Kidney epithelial cell (primary cell): ENCODE data around the gene GNG11. TPM values are rescaled to one million over a fixed set of nuclear protein-coding genes. Genes with fewer than 3 reads are reported as not detected.

Source experiments
- DNase-seq: peaks from one replicate; pipeline ENCODE4 v3.0.0-alpha.2; 2010; ENCODE audit warnings: low read depth
- H3K27me3 ChIP-seq: 2 replicates; pipeline ENCODE4 v1.6.0; 2011; ENCODE audit warnings: low read length; ENCODE audit not compliant: control insufficient read depth, insufficient read depth
- H3K36me3 ChIP-seq: 2 replicates; pipeline ENCODE4 v1.5.1; 2011; ENCODE audit warnings: low read length; ENCODE audit not compliant: control insufficient read depth, insufficient read depth
- H3K4me3 ChIP-seq: 2 replicates; pipeline ENCODE4 v1.5.1; 2011; ENCODE audit warnings: low read depth, mild to moderate bottlenecking, control low read depth, low read length
- total RNA-seq: library from RNA; depleted of rRNA; stranded (reverse); fragments of >200 nt; gene quantifications from 2 replicates; pipeline ENCODE4 v1.2.3, GENCODE V29; 2015
- TF ChIP-seq, protein P1 (sequence below): IDR thresholded peaks from 2 replicates; pipeline ENCODE4 v1.5.1; 2011; ENCODE audit warnings: mild to moderate bottlenecking, moderate library complexity, low read length, control low read depth, inconsistent platforms; ENCODE audit not compliant: insufficient read depth, poor library complexity, severe bottlenecking

GNG11 gene
- total RNA-seq, 1 donor from 2014 or later = 12.6 TPM

DNA sequence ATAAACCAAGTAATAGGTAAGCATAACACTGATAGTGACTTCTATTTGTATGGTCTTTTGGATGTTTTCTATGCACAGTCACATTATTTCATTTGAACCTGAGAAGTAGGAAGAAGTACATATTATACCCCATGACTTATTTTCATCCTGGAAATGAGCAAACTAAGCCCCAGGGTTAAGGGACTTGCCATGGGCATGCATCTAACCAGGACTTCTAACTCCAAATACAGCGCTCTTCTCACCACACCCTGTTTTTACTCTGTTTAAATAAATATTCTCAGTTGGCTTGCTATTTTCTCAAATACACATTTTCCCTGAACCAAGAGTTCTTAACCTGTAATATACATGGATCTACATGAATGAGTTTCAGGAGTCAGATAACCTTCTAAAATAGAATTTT lies 16.3 kb downstream of the GNG11 start:
- TF ChIP-seq, protein P1, sequence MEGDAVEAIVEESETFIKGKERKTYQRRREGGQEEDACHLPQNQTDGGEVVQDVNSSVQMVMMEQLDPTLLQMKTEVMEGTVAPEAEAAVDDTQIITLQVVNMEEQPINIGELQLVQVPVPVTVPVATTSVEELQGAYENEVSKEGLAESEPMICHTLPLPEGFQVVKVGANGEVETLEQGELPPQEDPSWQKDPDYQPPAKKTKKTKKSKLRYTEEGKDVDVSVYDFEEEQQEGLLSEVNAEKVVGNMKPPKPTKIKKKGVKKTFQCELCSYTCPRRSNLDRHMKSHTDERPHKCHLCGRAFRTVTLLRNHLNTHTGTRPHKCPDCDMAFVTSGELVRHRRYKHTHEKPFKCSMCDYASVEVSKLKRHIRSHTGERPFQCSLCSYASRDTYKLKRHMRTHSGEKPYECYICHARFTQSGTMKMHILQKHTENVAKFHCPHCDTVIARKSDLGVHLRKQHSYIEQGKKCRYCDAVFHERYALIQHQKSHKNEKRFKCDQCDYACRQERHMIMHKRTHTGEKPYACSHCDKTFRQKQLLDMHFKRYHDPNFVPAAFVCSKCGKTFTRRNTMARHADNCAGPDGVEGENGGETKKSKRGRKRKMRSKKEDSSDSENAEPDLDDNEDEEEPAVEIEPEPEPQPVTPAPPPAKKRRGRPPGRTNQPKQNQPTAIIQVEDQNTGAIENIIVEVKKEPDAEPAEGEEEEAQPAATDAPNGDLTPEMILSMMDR = no peak
- DNase-seq = no peak
- Histone ChIP-seq H3K36me3 (no peaks in the 10 kb centered on the region), H3K27me3 (no peaks in the 10 kb centered on the region), H3K4me3 (no peak overlapping the region)

DNA sequence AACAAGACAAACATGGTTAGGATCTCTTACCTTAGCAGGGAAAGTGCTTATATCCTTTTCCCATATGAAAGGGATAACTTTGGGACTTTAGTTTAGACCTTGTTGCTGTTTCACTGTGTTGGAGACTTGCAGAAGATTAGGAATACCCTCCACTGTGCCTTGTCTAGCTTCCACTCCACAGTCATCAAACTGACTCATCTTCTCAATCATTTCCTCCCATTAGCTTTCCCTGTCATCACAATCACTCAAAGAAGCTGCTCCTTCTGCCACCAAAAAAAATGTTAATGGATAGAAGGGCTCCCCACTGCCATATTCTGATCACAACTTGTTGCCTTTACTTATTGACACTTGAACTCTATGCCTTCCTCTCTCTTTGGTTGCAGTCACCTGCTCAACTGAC lies 16.8 kb downstream of the GNG11 start:
- no peaks in the 10 kb centered on the region for H3K27me3 ChIP-seq
- no peaks in the 10 kb centered on the region for H3K36me3 ChIP-seq
- DNase-seq = no peak
- H3K4me3 ChIP-seq = no peak overlapping the region
- TF ChIP-seq, protein P1 = no peak

DNA sequence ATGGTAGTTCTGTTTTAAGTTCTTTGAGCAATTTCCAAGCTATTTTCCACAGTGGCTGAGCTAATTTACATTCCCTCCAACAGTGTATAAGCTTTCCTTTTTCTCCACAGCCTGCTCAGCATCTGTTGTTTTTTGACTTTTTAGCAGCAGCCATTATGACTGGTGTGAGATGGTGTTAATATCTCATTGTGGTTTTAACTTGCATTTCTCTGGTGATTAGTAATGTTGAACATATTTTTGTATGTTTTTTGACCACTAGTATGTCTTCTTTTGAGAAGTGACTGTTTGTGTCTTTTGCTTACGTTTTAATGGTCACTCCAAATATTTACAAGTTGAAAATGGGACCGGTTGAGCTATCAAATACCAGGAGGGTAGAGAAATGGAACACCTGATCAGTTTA lies 20.4 kb downstream of the GNG11 start:
- TF ChIP-seq, protein P1 = no peak
- Histone ChIP-seq H3K36me3 (no peaks in the 10 kb centered on the region), H3K27me3 (no peaks in the 10 kb centered on the region), H3K4me3 (no peak overlapping the region)
- DNase-seq = no peak

DNA sequence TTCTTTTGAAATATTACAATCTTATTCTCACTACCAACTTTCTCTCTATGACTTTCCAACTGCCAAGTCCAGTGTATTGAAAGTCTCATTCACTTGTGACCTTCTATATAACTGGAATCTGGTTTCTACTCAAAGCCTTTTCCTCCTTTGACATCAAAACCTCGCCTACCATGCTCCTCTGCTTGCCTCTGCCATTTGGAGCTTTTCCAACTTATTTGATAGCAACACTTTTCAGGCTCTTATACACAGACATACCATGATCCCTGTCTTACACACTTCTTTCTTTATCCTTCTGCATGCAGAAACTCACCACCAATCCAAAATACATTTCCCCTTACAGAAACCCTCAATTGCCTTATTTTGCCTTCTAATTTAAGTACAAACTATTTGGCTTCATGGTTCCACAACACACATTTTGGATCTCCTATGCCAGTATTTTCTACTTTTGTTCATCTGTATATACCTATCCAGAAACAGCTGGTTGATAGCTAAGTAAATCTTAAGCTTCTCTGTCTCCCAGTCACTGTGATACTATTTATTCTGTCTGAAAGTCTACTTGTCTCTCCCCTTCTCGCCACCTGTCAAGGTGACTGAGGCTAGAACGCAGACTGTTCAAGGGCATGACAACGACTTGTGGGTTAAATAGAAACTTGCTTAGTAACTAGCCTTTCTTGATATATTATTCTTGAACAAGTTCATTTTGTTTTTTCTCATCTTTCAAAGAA lies 22.4 kb downstream of the GNG11 start:
- TF ChIP-seq, protein P1 = no peak
- Histone ChIP-seq H3K36me3 (no peaks in the 10 kb centered on the region), H3K4me3 (no peak overlapping the region), H3K27me3 (no peaks in the 10 kb centered on the region)
- DNase-seq = no peak

DNA sequence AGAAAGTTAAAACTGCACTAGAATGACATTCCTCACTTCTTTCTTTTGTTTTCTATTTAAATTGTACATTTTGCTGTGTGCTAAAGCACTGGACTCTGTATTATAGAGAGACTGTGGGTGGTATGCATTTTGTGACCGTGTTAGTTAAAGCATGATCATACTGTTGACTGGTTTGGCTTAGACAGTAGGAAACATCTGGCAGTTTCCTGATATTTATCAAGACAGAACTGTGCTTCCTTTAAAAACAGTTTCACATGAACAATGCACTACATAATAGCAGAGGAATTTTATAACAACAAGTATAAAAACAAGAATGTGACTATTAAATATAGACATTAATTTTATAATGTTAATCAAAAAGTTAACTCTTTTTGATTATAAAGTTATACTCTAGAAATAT lies 23.1 kb downstream of the GNG11 start:
- H3K36me3 ChIP-seq = no peaks in the 10 kb centered on the region
- no peak overlapping the region for H3K4me3 ChIP-seq
- no peak for DNase-seq
- TF ChIP-seq, protein P1 = no peak
- H3K27me3 ChIP-seq = no peaks in the 10 kb centered on the region

DNA sequence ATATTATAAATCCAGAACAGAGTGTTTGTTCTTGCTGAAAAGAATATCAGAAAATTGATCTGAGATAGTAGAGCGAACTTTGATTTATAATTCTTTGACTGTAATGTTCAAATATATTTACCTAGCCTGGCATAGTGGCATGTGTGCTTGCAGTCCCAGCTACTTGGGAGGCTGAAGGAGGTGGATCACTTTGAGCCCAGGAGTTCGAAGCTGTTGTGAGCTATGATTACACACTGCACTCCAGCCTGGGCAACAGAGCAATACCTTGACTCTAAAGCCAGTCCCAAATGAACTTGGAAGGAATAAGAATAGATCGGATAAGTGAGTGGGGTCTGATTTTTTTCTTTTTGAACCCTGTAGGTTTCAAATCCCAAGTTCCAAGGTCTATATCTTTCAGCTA lies 23.5 kb downstream of the GNG11 start:
- H3K36me3 ChIP-seq = no peaks in the 10 kb centered on the region
- TF ChIP-seq, protein P1 = no peak

More for the DNA sequence above, 23.5 kb downstream of the GNG11 start:
- DNase-seq = no peak
- no peaks in the 10 kb centered on the region for H3K27me3 ChIP-seq
- no peak overlapping the region for H3K4me3 ChIP-seq
